HepG2 (cell line): ENCODE data around the gene NOP56. TPM values are rescaled to one million over a fixed set of nuclear protein-coding genes. Genes with fewer than 3 reads are reported as not detected.

Source experiments
- AHR ChIP-seq: IDR thresholded peaks from 2 replicates; pipeline ENCODE4 v1.6.1; 2018; ENCODE audit warnings: missing genetic modification reagents, missing compliant biosample characterization
- FIP1L1 ChIP-seq: fragments of 200-400 bp; formaldehyde crosslinking; IDR thresholded peaks from 2 replicates; pipeline ENCODE4 v1.6.1; 2018; ENCODE audit warnings: low read depth, mild to moderate bottlenecking, low read length, moderate library complexity, borderline replicate concordance; ENCODE audit not compliant: insufficient read depth
- FOXK1 ChIP-seq: sonication (generic); formaldehyde crosslinking; IDR thresholded peaks from 2 replicates; pipeline ENCODE4 v1.4.0; 2020; ENCODE audit warnings: low read depth, missing genetic modification reagents, borderline replicate concordance
- GLI4 ChIP-seq: sonication (generic); formaldehyde crosslinking; IDR thresholded peaks from 2 replicates; pipeline ENCODE4 v1.5.1; 2020; ENCODE audit warnings: missing genetic modification reagents, mild to moderate bottlenecking, moderate library complexity, borderline replicate concordance
- HNRNPH1 ChIP-seq: fragments of 200-400 bp; formaldehyde crosslinking; optimal IDR thresholded peaks from 2 replicates; pipeline ENCODE3; 2017; ENCODE audit warnings: mild to moderate bottlenecking, low read depth, low read length
- KAT8 ChIP-seq: IDR thresholded peaks from 2 replicates; pipeline ENCODE4 v1.6.1; 2016; ENCODE audit warnings: missing genetic modification reagents, missing compliant biosample characterization
- NCOA1 ChIP-seq: sonication (generic); formaldehyde crosslinking; IDR thresholded peaks from 2 replicates; pipeline ENCODE4 v1.9.0; 2021; ENCODE audit warnings: missing genetic modification reagents
- NR2F1 ChIP-seq, 2 experiments: fragments of 450-650 bp in 1 of 2; formaldehyde crosslinking in 1 of 2; IDR thresholded peaks; 2 replicates each; pipeline versions ENCODE4 v1.5.0 to v1.6.1; 2016 to 2020; ENCODE audit warnings: mild to moderate bottlenecking in 1 of 2, missing compliant biosample characterization in 1 of 2, missing genetic modification reagents in 1 of 2, moderate library complexity in 1 of 2
- PAWR ChIP-seq: sonication (generic); formaldehyde crosslinking; IDR thresholded peaks from 2 replicates; pipeline ENCODE4 v1.4.0; 2020; ENCODE audit warnings: missing genetic modification reagents, mild to moderate bottlenecking, borderline replicate concordance
- PAXIP1 ChIP-seq: sonication (generic); formaldehyde crosslinking; conservative IDR thresholded peaks from 2 replicates; pipeline ENCODE4 v1.4.0; 2020; ENCODE audit warnings: mild to moderate bottlenecking, missing genetic modification reagents, moderate library complexity
- RERE ChIP-seq: IDR thresholded peaks from 2 replicates; pipeline ENCODE4 v1.6.1; 2016; ENCODE audit warnings: low read depth, missing genetic modification reagents, missing compliant biosample characterization
- RFXANK ChIP-seq: IDR thresholded peaks from 2 replicates; pipeline ENCODE4 v1.6.1; 2016
- SAFB2 ChIP-seq: sonication (generic); formaldehyde crosslinking; IDR thresholded peaks from 2 replicates; pipeline ENCODE4 v1.5.1; 2020; ENCODE audit warnings: missing genetic modification reagents, low read depth, mild to moderate bottlenecking, borderline replicate concordance
- TAF15 ChIP-seq: fragments of 200-400 bp; formaldehyde crosslinking; IDR thresholded peaks from one replicate; pipeline ENCODE4 v1.6.1; 2018; ENCODE audit warnings: mild to moderate bottlenecking, low read depth, low read length; ENCODE audit not compliant: poor library complexity, severe bottlenecking
- ZC3H4 ChIP-seq: sonication (generic); formaldehyde crosslinking; IDR thresholded peaks from 2 replicates; pipeline ENCODE4 v1.4.0; 2020; ENCODE audit warnings: missing genetic modification reagents, borderline replicate concordance
- ZMYM3 ChIP-seq: sonication (generic); formaldehyde crosslinking; IDR thresholded peaks from 2 replicates; pipeline ENCODE4 v1.5.1; 2020; ENCODE audit warnings: mild to moderate bottlenecking, missing genetic modification reagents
- ZNF235 ChIP-seq: sonication (generic); formaldehyde crosslinking; IDR thresholded peaks from 2 replicates; pipeline ENCODE4 v1.8.1; 2023; ENCODE audit warnings: mild to moderate bottlenecking, missing genetic modification reagents, borderline replicate concordance
- ZNF264 ChIP-seq: sonication (generic); formaldehyde crosslinking; IDR thresholded peaks from 2 replicates; pipeline ENCODE4 v1.4.0; 2020; ENCODE audit warnings: missing genetic modification reagents
- ZNF432 ChIP-seq: sonication (generic); formaldehyde crosslinking; IDR thresholded peaks from 2 replicates; pipeline ENCODE4 v1.5.0; 2020; ENCODE audit warnings: missing genetic modification reagents, mild to moderate bottlenecking, borderline replicate concordance
- polyA plus RNA-seq, 8 experiments: library from polyadenylated mRNA; depleted of rRNA in 3 of 8; stranded (reverse) in 7 of 8; unstranded in 1 of 8; fragments of >200 nt; fragmentation: Illumina TruSeq in 4 of 8; extraction: Trizol in 4 of 8; gene quantifications; 2 replicates each; pipeline versions ENCODE4 v1.2.1 to v1.2.3, GENCODE V29; 2011 to 2016; ENCODE audit warnings: low read depth in 4 of 8, missing spikeins in 1 of 8, mixed read lengths in 1 of 8; ENCODE audit not compliant: insufficient read depth in 1 of 8
- total RNA-seq, 5 experiments: library from RNA; depleted of rRNA; stranded (reverse); fragments of >200 nt; fragmentation: Illumina TruSeq; extraction: Trizol; gene quantifications; 2 replicates each; pipeline ENCODE4 v1.2.3, GENCODE V29; 2016; ENCODE audit warnings: low read depth in 1 of 5

NOP56 gene
- total and polyA plus RNA-seq, 2 of the 13 experiments (the other 11 are each of a cell fraction or from before 2014, with no cell fraction given) = 369 to 1,116 TPM

- TF ChIP-seq HNRNPH1 = peak; percentile 38
- TF ChIP-seq RFXANK (CRISPR knock-in tag) = no peak
- TF ChIP-seq TAF15 = no peak
- no peak for TF ChIP-seq KAT8 (CRISPR knock-in tag)
- TF ChIP-seq GLI4 = no peak
- TF ChIP-seq RERE (CRISPR knock-in tag) = no peak
- no peak for TF ChIP-seq ZMYM3 (CRISPR knock-in tag)
- peak; percentile 99 for TF ChIP-seq ZC3H4 (CRISPR knock-in tag)
- TF ChIP-seq ZNF432 (CRISPR knock-in tag) = no peak
- no peak for TF ChIP-seq ZNF264 (CRISPR knock-in tag)
- TF ChIP-seq SAFB2 = peak; percentile 43; the same call in 1 of the 2 replicates
- peak; percentile 82; the same call in 1 of the 2 replicates for TF ChIP-seq AHR (CRISPR knock-in tag)
- no peak for TF ChIP-seq NCOA1 (CRISPR knock-in tag)
- TF ChIP-seq FOXK1 = no peak
- TF ChIP-seq PAXIP1 (CRISPR knock-in tag) = no peak
- TF ChIP-seq ZNF235 (CRISPR knock-in tag) = no peak
- TF ChIP-seq NR2F1 (CRISPR knock-in tag; IDR thresholded peaks at IDR 0.05) = 0 out of 4 replicates have a peak, but pooled peaks of 1 of the 2 experiments have one; percentile 13
- no peak for TF ChIP-seq PAWR (CRISPR knock-in tag)
- TF ChIP-seq FIP1L1 = peak; percentile 77; the same call in 1 of the 2 replicates
These were observed 6.3 kb downstream of the NOP56 start (continued) for GRCh38 chr20:2658414-2659354.
